ENCODE data around the gene LRP1-AS.

LRP1-AS gene

GRCh38 chr12:57098546-57098945 is 48.9 kb downstream of the LRP1-AS start:
- no peak for DNase-seq (ENCODE audit: low read depth)

DNA sequence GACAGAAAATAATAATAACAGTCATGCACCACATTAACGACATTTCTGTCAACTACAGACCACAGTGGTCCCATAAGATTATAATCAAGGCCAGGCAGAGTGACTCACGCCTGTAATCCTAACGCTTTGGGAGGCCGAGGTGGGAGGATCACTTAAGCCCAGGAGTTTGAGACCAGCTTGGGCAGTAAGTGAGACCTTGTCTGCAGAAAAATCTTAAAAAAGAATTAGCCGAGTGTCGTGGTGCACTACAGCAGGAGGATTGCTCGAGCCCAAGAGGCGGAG is 49.9 kb downstream of the LRP1-AS start:
- no peak for DNase-seq (ENCODE audit: low read depth)

DNA sequence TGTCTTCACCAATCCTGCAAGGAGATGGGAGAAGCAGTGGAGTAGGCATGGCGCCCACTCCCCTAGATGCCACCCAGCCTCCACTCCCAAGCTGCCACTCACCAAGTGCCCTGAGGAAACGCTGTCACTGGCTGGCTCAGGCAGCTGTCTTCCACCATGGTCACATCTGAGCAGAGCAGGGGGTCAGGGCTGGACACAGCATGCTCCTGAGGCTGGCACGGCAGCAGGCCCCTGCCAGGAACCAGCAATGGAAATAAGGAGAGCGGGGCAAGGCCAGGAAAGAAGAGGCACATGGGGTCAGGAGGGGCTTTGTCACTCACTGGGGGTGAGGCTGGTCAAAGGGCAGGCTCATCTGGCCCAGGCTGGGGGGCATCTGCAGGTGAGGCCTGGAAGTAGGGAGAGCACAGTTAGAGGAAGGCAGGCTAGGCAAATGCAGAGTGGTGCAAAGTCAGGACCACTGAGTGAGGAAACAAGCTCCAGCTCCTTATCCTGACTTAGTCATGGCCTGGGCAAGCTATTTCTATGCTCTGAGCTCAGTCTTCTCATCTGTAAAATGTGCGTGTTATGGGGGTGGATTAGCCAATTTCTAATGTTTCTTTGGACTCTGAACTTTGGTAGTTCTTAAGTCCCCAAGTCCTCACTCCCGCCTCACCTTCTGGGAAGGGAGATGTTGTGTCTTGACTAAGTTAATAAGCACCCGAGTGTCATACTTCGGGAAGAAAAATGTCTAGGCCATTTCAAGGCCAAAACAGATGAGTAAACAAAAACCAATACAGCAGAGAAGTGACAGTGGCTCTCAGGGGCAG is 50.5 kb downstream of the LRP1-AS start:
- no peak for DNase-seq (ENCODE audit: low read depth)

GRCh38 chr12:57096099-57096572 is 51.3 kb downstream of the LRP1-AS start:
- DNase-seq (ENCODE audit: low read depth), result no peak

- DNase-seq (ENCODE audit: low read depth), result no peak
Measured at GRCh38 chr12:57095440-57095839, 52.0 kb downstream of the LRP1-AS start.

Data from activated T-helper 1 cell treated with Interleukin-2 at 50 U/mL for 16 hours (primary cell).